Stimulated activated CD8-positive, alpha-beta memory T cell treated with anti-CD3 and anti-CD28 coated beads, Interleukin-15, amount 100 ng/mL, for 1 hour (primary cell): ENCODE data around the gene ZNF527.
A peak's percentile ranks its signal among the peaks of the same experiment; 100 is the strongest.
"Not testable (repeated sequence)": the region's sequence is repeated elsewhere in the genome, so short reads cannot be mapped to it uniquely, and the experiment has no call there.

Experiments used
- DNase-seq: peaks from one replicate; pipeline ENCODE4 v3.0.0-alpha.2; 2020; ENCODE audit warnings: low read depth

The ZNF527 gene

GRCh38 chr19:37370880-37371661 lies at the start of gene ZNF527:
Gene ZNF527, plus strand, starts transcription at chr19:37371099. Its CDS starts 3,100 bp downstream, at chr19:37374199.
- peak; percentile 95 for DNase-seq

GRCh38 chr19:37329686-37330085 lies 41.2 kb upstream of the ZNF527 start:
- no peak for DNase-seq

- no peak for DNase-seq
These were observed 38.1 kb upstream of the ZNF527 start for GRCh38 chr19:37332839-37333238.

- no peak for DNase-seq
These were observed 37.4 kb upstream of the ZNF527 start for GRCh38 chr19:37333457-37333856.

DNA sequence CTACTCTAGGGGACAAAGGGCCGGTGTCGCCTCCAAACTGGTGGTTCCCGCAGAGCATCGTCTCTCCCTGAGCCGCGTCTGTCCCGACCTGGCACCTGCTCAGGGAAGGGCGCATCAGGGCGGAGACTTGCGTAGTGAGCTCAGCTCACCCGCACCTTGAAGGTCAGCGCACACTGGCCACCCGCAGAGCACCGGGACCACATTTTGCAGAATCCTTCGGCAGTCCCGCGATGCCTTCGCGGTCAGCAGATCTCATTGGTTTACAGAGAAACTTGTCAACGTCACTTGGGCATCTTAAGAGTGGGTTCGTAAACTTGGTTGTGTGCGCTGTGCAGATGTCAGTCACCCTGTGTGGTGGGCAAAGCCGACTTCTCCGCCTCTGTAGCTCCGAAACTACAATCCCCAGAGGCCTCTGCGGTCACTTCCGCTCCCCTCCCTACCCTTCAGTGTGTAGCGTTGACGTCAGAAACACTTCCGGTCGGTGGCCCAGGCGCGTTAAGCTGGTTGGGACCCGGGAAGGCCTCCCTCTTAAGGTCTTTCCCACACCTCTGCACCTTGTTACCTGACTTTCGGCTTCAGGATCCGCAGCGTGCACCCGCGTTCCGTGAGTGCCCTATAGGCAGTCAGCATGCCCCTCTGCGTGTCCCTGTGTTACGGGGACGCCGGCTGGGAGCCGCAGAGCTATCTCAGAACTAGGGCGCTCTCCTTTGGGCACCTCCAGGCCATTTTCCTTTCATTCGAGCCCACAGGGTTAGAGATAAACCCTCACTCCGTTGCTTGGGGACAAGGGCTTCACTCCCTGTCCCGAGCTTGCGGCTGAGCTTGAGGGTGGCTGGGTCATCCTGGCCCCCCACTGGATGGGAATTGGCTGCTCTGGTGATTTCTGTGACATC lies 36.5 kb upstream of the ZNF527 start:
- DNase-seq, result peak; percentile 76

DNA sequence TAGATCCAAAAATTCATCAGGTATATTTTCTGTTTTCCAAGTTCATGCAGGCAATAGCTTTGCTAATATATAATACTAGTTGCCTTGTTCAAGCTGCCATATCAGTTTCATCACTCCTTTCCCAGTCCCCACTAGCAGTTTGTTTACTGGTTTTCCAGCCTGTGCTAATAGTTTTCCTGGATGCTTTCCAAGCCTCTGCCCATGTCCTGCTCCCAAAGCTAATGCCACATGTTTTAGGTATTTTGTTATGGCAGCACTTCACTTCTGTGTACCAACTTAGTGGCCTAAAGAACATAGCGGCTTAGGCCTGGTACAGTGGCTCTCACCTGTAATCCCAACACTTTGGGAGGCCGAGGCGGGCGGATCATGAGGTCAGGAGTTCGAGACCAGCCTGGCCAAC lies 28.1 kb upstream of the ZNF527 start:
- no peak for DNase-seq

GRCh38 chr19:37346091-37346490 lies 24.8 kb upstream of the ZNF527 start:
- DNase-seq, result no peak

DNA sequence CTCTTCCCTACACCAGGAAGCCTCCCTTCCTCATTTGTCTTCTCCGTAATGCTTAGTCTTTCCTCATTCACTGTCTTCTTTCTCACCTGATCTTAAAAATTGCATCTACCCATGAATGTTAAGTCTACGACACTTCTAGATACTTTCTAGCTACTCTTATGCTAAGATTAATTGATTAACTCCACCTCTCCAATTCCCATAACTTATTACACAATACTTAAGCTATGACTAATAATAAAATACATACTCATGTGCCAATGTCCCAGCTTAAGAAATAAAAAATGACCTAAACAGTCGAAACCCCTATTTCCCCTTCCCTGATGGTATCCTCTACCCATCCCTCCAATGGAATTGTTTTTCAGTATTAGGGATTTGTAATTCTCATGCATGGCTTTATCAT lies 22.8 kb upstream of the ZNF527 start:
- no peak for DNase-seq

GRCh38 chr19:37353968-37354367 lies 16.9 kb upstream of the ZNF527 start:
- DNase-seq, result no peak

GRCh38 chr19:37355901-37356300 lies 15.0 kb upstream of the ZNF527 start:
- DNase-seq, result no peak

DNA sequence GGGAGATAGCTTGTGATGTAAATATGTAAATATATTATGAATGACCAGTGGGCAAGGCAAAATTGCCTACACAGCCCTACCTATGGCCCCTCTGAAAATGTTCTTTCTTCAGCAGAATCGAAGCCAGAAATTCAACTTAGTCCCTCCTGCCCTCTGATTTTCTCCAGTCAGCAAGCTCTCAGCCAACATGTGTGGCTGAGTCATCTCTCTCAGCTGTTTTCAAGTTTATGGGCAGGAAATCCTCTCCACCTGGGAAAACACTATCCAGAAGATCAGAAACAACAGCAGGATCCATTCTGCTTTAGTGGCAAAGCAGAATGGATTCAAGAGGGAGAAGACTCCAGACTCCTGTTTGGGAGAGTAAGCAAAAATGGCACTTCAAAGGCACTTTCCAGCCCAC lies 8.9 kb upstream of the ZNF527 start:
- no peak for DNase-seq

DNA sequence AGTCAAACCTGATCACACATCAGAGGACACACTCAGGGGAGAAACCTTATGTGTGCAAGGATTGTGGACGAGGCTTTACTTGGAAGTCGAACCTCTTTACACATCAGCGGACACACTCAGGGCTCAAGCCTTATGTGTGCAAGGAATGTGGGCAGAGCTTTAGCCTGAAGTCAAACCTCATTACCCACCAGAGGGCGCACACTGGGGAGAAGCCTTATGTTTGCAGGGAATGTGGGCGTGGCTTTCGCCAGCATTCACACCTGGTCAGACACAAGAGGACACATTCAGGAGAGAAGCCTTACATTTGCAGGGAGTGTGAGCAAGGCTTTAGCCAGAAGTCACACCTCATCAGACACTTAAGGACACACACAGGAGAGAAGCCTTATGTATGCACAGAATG lies 8.2 kb upstream of the ZNF527 start:
- DNase-seq, result no peak

DNA sequence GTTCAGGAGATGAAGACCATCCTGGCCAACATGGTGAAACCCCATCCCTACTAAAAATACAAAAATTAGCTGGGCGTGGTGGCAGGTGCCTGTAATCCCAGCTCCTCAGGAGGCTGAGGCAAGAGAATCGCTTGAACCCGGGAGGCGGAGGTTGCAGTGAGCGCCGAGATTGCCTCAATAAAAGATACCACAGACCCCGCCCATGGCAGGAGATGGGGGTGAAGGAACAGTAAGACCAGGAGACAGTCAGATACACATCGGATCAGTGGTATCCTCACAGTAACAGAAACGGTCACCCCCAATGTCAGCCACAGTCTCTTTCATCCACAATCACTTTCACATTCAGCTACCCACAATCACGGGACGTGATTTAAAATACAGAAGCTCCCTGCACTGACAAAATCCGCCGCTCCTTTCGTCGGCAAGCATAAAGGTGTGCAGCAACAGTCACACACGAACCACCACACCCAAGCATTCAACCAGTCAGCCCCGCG lies 466 bp upstream of the ZNF527 start:
- not testable (repeated sequence) for DNase-seq

DNA sequence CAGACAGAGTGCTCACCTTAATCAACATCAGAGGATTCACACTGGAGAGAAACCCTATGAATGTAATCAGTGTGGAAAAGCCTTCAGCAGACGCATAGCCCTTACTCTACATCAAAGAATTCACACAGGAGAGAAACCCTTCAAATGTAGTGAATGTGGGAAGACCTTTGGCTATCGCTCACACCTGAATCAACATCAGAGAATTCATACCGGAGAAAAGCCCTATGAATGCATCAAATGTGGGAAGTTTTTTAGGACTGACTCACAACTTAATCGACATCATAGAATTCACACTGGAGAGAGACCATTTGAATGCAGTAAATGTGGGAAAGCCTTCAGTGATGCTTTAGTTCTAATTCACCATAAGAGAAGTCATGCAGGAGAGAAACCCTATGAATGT lies 18.3 kb downstream of the ZNF527 start:
- no peak for DNase-seq

- DNase-seq, result not testable (repeated sequence)
These were observed 20.5 kb downstream of the ZNF527 start for GRCh38 chr19:37391399-37391798.

DNA sequence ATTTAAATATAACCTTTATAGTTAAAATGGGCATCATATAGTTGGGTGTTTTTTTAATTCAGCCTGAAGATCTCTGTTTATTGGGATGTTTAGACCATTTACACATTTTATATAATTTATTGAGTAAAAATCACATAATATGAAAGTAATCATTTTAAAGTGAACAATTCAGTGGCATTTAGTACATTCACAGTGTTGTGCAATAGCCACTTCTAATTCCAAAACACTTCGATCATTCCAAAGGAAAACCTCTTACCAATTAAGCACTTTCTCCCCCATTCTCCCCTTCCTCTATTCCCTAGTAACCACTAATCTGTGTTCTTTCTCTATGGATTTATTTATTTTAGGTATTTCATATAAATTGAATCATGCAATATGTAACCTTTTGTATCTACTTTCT lies 30.2 kb downstream of the ZNF527 start:
- no peak for DNase-seq

DNA sequence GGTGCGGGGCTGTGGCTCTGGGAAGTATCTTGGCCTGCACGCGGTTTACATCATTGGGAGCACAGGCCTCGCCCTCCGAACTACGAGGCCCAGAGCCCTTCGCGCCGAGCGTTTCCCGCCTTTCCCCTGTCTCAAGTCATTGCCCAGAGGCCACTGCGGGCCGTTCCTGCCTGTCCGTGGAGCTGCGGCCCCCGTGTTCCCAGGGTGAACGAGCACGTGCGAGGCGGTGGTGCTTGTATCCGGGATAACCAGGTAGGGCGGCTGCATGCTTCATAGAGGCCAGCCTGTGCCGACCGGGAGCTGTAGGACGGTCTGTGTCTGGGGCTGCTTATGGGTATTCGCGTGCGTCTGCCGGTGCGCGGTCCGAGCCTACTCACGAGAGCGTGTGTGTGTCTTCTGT lies 32.5 kb downstream of the ZNF527 start:
- DNase-seq, result no peak

GRCh38 chr19:37406140-37406846 lies 35.4 kb downstream of the ZNF527 start:
- not testable (repeated sequence) for DNase-seq

DNA sequence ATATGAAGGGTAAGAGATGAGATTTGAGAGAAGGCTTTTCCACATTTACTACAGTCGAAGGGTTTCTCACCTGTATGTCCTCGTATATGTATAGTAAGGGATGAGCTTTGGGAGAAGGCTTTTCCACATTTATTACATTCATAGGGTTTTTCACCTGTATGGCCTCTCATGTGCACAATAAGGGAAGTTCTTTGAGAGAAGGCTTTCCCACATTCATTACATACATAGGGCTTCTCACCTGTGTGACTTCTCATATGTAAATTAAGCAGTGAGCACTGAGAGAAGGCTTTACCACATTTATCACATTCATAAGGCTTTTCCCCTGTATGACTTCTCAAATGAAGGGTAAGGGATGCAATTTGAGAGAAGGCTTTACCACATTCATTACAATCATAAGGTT lies 41.8 kb downstream of the ZNF527 start:
- DNase-seq, result no peak

DNA sequence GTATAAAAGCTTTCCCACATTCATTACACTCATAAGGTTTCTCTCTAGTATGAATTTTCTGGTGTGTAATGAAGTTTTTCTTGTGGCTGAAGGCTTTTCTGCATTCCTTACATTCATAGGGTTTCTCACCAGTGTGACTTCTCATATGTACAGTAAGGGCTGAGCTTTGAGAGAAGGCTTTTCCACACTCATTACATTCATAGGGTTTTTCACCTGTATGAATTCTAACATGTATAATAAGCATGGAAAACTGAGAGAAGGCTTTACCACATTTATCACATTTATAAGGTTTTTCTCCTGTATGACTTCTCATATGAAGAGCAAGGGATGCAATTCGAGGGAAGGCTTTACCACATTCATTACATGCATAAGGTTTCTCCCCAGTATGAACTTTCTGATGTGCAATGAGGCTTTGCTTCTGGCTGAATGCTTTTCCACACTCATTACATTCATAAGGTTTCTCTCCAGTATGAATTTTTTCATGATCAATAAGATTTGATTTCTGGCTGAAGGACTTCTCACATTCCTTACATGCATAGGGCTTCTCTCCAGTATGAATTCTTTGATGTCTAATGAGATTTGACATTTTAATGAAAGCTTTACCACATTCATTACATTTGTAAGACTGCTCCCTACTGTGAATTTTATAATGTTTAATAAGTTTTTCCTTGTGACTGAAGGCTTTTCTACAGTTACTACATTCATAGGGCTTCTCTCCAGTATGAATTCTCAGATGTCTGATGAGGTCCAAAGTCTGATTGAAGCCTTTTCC lies 42.6 kb downstream of the ZNF527 start:
- DNase-seq, result no peak
